CD4-positive, alpha-beta T cell treated with Interferon alpha-2 for 1 hour (primary cell): ENCODE measurements around the gene ENTHD1.
"Not testable (repeated sequence)": the region's sequence is repeated elsewhere in the genome, so short reads cannot be mapped to it uniquely, and the experiment has no call there.

Experiments
- DNase-seq, 2 donors: peaks; one replicate each; pipeline ENCODE4 v3.0.0-alpha.2; 2020 to 2022

ENTHD1 gene

GRCh38 chr22:39897841-39898240 lies 4.3 kb upstream of the ENTHD1 start:
- DNase-seq, result no peak

- DNase-seq, result no peak
Measured at GRCh38 chr22:39896313-39896996, 2.9 kb upstream of the ENTHD1 start.

GRCh38 chr22:39895682-39896081 lies 2.1 kb upstream of the ENTHD1 start:
- no peak for DNase-seq

GRCh38 chr22:39894554-39895092 lies 1.1 kb upstream of the ENTHD1 start:
- no peak for DNase-seq

GRCh38 chr22:39889924-39890323 lies 3.6 kb downstream of the ENTHD1 start:
- not testable (repeated sequence) for DNase-seq

DNA sequence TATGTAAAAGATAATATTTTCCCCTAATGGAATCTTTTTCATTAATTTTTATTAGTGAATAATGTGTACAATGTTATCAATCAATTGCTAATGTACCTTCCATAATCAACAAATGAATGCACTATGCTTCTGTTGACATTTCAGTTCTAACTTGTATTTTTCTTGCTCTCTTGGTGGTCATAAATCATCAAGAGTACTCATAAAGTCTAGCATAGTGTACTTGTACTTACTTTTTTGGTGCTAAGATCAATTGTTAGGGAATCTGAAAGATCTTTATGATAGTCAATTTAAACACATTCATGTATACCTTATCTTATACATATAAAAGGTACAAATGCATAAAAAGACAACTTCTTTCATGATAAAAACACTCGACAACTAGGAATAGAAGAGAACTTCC lies 10.5 kb downstream of the ENTHD1 start:
- DNase-seq, result no peak

GRCh38 chr22:39880722-39881121 lies 12.8 kb downstream of the ENTHD1 start:
- DNase-seq, result no peak

GRCh38 chr22:39877079-39877845 lies 16.3 kb downstream of the ENTHD1 start:
- no peak for DNase-seq

DNA sequence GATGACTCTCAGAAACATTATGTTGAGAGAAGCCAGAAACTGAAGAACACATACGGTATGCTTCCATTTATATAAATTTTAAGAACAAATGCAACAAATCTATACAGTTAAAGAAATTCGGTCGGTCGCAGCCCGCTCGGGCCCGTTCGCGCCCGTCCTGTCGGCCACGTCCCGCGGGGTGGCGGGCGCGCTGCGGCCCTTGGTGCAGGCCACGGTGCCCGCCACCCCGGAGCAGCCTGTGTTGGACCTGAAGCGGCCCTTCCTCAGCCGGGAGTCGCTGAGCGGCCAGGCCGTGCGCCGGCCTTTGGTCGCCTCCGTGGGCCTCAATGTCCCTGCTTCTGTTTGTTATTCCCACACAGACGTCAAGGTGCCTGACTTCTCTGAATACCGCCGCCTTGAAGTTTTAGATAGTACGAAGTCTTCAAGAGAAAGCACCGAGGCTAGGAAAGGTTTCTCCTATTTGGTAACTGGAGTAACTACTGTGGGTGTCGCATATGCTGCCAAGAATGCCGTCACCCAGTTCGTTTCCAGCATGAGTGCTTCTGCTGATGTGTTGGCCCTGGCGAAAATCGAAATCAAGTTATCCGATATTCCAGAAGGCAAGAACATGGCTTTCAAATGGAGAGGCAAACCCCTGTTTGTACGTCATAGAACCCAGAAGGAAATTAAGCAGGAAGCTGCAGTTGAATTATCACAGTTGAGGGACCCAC lies 18.2 kb downstream of the ENTHD1 start:
- DNase-seq, result not testable (repeated sequence)

- no peak for DNase-seq
Measured at GRCh38 chr22:39873965-39874364, 19.6 kb downstream of the ENTHD1 start.

GRCh38 chr22:39872548-39872947 lies 21.0 kb downstream of the ENTHD1 start:
- no peak for DNase-seq

- DNase-seq, result no peak
Measured at GRCh38 chr22:39871008-39871798, 22.4 kb downstream of the ENTHD1 start.

- DNase-seq, result not testable (repeated sequence)
Measured at GRCh38 chr22:39869797-39870196, 23.8 kb downstream of the ENTHD1 start.

DNA sequence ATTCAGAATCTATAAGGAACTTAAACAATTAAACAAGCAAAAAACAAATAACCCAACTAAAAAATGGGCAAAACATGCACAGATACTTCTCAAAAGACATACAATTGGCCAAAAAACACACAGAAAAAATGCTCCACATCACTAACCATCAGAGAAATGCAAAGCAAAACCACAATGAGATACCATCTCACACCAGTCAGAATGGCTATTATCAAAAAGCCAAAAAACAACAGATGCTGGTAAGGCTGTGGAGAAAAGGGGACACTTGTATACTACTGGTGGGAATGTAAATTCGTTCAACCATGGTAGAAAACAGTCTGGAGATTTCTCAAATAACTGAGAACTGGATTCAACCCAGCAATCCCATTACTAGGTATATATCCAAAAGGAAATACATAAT lies 24.8 kb downstream of the ENTHD1 start:
- DNase-seq, result no peak

DNA sequence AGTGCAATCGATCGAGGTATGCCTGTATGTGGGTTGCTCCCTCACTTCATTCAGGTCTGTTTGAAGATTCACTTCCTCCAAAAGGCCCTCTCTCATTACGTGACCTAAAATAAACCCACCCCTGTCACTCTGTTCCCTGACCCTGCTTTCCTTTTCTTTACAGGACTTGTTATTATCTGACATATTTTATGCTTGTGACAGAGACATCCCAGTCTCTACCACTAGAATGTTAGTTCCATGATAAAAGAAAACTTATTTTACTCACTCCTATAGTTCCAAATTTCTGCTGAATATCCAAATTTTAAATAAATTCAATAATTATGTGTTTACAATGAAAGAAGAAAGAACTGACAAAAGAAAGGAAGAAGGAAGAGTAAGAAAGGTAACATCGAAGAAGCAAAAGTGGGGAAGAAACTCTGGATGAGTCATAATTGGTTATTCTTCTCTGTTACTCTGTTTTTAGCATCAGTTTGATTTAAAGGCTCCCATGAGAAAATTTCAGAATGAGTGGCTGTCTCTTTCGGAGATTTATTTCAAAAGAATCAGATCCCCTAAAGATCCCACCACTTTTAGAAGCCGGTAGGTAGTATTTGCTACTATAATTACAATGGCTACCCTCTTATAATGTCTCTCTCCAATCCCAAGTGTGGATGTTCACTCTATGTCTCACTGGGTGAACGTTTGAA lies 33.5 kb downstream of the ENTHD1 start:
- no peak for DNase-seq

GRCh38 chr22:39856588-39856987 lies 37.0 kb downstream of the ENTHD1 start:
- no peak for DNase-seq

GRCh38 chr22:39852799-39853198 lies 40.8 kb downstream of the ENTHD1 start:
- DNase-seq, result no peak

GRCh38 chr22:39851606-39852315 lies 41.8 kb downstream of the ENTHD1 start:
- no peak for DNase-seq

GRCh38 chr22:39847477-39847876 lies 46.1 kb downstream of the ENTHD1 start:
- no peak for DNase-seq

DNA sequence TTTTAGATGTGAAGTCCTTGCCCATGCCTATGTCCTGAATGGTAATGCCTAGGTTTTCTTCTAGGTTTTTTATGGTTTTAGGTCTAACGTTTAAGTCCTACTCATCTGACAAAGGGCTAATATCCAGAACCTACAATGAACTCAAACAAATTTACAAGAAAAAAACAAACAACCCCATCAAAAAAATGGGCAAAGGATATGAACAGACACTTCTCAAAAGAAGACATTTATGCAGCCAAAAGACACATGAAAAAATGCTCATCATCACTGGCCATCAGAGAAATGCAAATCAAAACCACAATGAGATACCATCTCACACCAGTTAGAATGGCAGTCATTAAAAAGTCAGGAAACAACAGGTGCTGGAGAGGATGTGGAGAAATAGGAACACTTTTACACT lies 47.0 kb downstream of the ENTHD1 start:
- DNase-seq, result not testable (repeated sequence)

DNA sequence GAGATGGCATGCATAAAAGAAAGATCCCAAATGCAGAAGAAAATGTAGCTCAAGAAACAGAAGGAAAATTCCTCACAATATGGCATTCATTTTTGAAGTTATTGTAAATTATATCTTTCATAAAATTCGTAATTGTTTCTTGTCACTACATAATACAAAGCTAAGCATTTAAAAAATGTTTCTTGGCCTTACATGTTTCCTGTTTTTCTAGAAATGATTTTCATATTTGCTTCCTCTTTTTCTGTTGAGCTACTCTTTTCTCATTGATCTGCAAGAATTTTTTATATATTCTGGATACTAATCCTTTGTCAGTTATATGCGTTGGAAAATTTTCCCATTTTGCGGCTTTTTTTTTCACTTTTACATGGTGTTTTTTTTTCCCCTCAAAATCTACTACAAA lies 48.0 kb downstream of the ENTHD1 start:
- DNase-seq, result no peak
